Gastroesophageal sphincter (tissue), 4 donors: ENCODE data around the gene SRSF10. TPM values are rescaled to one million over a fixed set of nuclear protein-coding genes. Genes with fewer than 3 reads are reported as not detected.

Experiments used
- ATAC-seq: fragments of 150-250 bp; one replicate; pipeline ENCODE4 v1.9.1; 2016; ENCODE audit warnings: mild to moderate bottlenecking, moderate library complexity
- H3K27ac ChIP-seq, 4 donors: fragments of 200-600 bp; sonication (generic) in 3 of 4; 1 replicate in 3 of 4; 2 replicates in 1 of 4; pipeline ENCODE4 v1.5.1; 2016 to 2019
- H3K27me3 ChIP-seq: fragments of 200-600 bp; sonication (generic); one replicate; pipeline ENCODE4 v1.5.1; 2019
- H3K36me3 ChIP-seq, 2 donors: fragments of 200-600 bp; sonication (generic); one replicate each; pipeline ENCODE4 v1.5.1; 2019; ENCODE audit warnings: control low read depth in 1 of 2
- H3K4me1 ChIP-seq, 3 donors: fragments of 200-600 bp; sonication (generic); 1 replicate in 2 of 3; 2 replicates in 1 of 3; pipeline ENCODE4 v1.5.1; 2016 to 2019; ENCODE audit warnings: control low read depth in 2 of 3
- H3K4me3 ChIP-seq, 2 donors: fragments of 200-600 bp; sonication (generic); one replicate each; pipeline ENCODE4 v1.5.1; 2019; ENCODE audit warnings: mild to moderate bottlenecking in 1 of 2, moderate library complexity in 1 of 2
- H3K9me3 ChIP-seq, 3 donors: fragments of 200-600 bp; sonication (generic); one replicate each; pipeline ENCODE4 v1.5.1; 2017 to 2019; ENCODE audit warnings: control low read depth in 2 of 3
- EP300 ChIP-seq: sonication (generic); formaldehyde crosslinking; IDR thresholded peaks from one replicate; pipeline ENCODE4 v1.6.1; 2017; ENCODE audit warnings: antibody characterized with exemption, mild to moderate bottlenecking
- POLR2A ChIP-seq, 2 donors: fragments of 450-650 bp; IDR thresholded peaks; one replicate each; pipeline ENCODE4 v1.6.1; 2017; ENCODE audit warnings: antibody characterized with exemption in 2 of 2, mild to moderate bottlenecking in 2 of 2, moderate library complexity in 1 of 2
- POLR2AphosphoS5 ChIP-seq: sonication (generic); formaldehyde crosslinking; IDR thresholded peaks from one replicate; pipeline ENCODE4 v1.6.1; 2017; ENCODE audit warnings: antibody characterized with exemption
- WGBS, 2 donors: methylation state at CpG; one replicate each; pipeline ENCODE4 v1.1.5; 2018; ENCODE audit warnings: low coverage in 1 of 2; 5-methylcytosine and 5-hydroxymethylcytosine counted together
- total RNA-seq, 4 donors: library from RNA; depleted of rRNA; stranded (reverse); fragments of >200 nt; gene quantifications; one replicate each; pipeline ENCODE4 v1.1.0, GENCODE V29; 2016
- TF ChIP-seq, protein P1 (sequence below), 4 experiments: fragments of 200-600 bp in 2 of 4; fragments of 450-650 bp in 2 of 4; sonication (generic) in 1 of 4; IDR thresholded peaks; one replicate each; pipeline ENCODE4 v1.5.1; 2017 to 2019; ENCODE audit warnings: antibody characterized with exemption in 4 of 4, mild to moderate bottlenecking in 2 of 4, moderate library complexity in 2 of 4

Gene SRSF10
- 100 to 1,000 TPM in 1 of 4 donors, 10 to 100 TPM in 3; 51.5 to 117 (median 76.2) TPM for total RNA-seq

DNA sequence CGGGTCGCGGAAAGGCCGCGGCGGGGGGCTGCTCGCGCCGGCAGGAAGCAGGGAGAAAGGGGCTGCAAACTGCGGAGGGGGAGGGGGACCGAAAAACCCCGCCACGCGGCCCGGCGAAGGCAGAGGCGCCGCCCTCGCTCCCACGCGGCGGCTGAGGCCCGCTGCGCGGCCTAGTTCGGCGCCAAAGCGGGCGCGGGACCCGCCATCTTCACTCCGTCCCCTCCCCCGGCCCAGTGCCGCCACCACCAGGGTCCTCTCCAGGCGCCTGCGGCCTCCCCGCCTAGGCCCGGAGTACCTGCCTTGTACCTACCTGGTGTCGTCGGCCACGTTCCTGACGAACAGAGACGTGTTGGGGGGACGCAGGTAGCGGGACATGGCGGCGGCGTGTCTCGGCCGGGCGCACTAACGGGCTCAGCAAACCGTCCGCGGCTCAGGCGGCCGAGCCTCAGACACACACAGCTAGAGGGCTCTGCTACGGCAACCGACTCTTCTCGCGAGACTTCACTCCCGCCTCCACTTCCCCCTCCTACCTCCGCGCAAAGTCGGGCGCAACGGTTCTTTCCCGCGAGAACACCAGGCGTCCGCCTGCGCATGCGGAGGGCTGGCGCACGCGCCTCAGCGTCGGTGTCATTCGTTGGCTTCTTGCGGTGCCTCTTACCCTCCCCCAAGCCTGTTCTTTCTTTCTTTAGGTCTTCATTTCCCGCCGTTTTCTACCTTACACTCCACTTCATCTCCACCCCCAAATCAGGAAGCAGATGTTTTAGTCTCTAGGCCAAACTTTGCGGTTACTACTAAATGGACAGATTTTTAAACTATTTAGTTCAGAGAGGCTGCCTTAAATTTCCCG lies at the start of gene SRSF10:
Gene SRSF10, minus strand, starts transcription at position 447 of the 847 bp plus-strand sequence. Its CDS starts 72 bp downstream, at position 375.
- H3K9me3 ChIP-seq, result no peaks in the 10 kb centered on the region
- TF ChIP-seq POLR2A (IDR thresholded peaks at IDR 0.05) (peak; percentile 98), POLR2AphosphoS5 (peak; percentile 99), EP300 (no peak)
- TF ChIP-seq, protein P1, sequence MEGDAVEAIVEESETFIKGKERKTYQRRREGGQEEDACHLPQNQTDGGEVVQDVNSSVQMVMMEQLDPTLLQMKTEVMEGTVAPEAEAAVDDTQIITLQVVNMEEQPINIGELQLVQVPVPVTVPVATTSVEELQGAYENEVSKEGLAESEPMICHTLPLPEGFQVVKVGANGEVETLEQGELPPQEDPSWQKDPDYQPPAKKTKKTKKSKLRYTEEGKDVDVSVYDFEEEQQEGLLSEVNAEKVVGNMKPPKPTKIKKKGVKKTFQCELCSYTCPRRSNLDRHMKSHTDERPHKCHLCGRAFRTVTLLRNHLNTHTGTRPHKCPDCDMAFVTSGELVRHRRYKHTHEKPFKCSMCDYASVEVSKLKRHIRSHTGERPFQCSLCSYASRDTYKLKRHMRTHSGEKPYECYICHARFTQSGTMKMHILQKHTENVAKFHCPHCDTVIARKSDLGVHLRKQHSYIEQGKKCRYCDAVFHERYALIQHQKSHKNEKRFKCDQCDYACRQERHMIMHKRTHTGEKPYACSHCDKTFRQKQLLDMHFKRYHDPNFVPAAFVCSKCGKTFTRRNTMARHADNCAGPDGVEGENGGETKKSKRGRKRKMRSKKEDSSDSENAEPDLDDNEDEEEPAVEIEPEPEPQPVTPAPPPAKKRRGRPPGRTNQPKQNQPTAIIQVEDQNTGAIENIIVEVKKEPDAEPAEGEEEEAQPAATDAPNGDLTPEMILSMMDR (IDR thresholded peaks at IDR 0.05), result peak in 3 of 4 experiments; percentile 54 to 85 (median 60)
- H3K4me1 ChIP-seq, result peaks cover 12 to 65% (median 24%) of the 10 kb centered on the region in 3 donors
- H3K36me3 ChIP-seq, result no peaks in the 10 kb centered on the region
- 0 to 1% methylated on average over 30 to 38 of the region's 84 CpGs for WGBS, 2 donors
- peak; percentile 99 for ATAC-seq
- no peaks in the 10 kb centered on the region for H3K27me3 ChIP-seq
- H3K27ac ChIP-seq, result peak within 1 kb of the TSS; percentile 95 to 98 (median 98)
- peak within 1 kb of the TSS; percentile 93 to 96 for H3K4me3 ChIP-seq

DNA sequence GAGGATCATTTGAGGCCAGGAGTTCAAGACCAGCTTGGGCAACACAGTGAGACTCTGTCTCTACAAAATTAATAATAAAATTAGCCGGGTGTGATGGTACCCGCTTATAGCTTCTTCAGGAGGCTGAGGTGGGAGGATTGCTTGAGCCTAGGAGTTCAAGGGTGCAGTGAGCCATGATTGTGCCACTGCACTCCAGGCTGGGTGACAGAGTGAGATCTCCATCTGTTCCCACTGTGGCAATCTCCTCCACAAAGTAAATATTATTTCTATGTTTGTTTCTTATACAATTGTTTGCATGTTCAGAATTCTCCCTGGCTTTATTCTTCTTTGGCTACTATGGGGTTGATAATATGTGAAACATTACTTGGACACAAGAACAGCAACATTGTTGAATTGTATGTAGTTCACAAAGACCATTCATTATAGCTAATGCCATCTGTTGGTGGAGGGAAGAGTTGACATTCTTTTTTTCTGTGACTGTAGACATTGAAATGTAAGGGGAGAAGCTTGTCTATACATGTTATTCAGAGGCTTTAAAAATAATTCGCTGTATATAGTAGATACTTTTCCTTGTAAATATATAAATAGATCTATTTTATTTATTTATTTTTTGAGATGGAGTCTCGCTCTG lies 47.8 kb upstream of the SRSF10 start:
- peak; percentile 50 for ATAC-seq
- Histone ChIP-seq H3K27me3 (no peaks in the 10 kb centered on the region), H3K27ac (peak overlapping the region in 1 of 4 donors; percentile 17), H3K4me1 (peaks cover 0 to 10% (median 4%) of the 10 kb centered on the region in 3 donors), H3K36me3 (no peaks in the 10 kb centered on the region), H3K4me3 (no peak overlapping the region), H3K9me3 (no peaks in the 10 kb centered on the region)
- whole genome bisulfite sequencing, 2 donors, result 33 to 76% methylated on average over 1 to 4 of the region's 4 CpGs
- TF ChIP-seq POLR2AphosphoS5, result peak; percentile 13
- no peak for TF ChIP-seq EP300
- TF ChIP-seq POLR2A (IDR thresholded peaks at IDR 0.05), result no peak
- TF ChIP-seq, protein P1 (IDR thresholded peaks at IDR 0.05), result peak; percentile 46 to 72 (median 66)

DNA sequence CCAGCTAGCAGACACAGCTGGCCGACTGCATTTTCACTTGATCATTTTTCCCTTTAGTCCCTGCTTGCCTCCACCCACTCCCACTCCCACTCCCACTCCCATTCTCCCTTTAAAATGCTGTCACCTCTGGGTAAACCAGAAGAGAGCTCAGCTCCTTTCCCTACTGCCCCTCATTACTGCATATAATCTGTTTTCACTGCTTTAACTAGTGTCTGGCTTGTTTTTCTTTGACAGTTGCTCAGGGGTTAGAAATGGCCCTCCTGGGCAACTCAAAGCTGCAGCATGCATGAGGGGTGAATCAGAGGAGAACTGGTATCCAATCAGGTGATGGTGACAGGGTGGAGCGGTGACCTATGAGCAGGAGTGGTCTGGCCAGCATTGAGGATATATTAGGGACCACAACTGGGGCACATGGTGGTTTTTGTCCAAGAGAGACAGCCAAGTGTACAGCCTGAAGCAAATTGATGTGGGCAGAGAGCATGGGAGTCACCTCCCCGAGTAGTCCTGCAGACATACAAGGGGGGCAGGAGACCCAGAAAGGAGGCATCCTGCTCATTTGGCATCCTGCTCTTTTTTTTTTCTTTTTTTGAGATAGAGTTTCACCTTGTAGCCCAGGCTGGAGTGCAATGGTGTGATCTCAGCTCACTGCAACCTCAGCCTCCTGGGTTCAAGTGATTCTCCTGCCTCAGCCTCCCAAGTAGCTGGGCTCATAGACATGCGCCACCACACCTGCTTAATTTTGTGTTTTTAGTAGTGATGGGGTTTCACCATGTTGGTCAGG lies 42.6 kb upstream of the SRSF10 start:
- ATAC-seq, result no peak
- 51 to 71% methylated on average over 3 of the region's 4 CpGs for WGBS, 2 donors
- peak; percentile 65 for TF ChIP-seq POLR2AphosphoS5
- no peak for TF ChIP-seq POLR2A (IDR thresholded peaks at IDR 0.05)
- TF ChIP-seq, protein P1 (IDR thresholded peaks at IDR 0.05), result no peak
- Histone ChIP-seq H3K4me3 (no peak overlapping the region), H3K27me3 (no peaks in the 10 kb centered on the region), H3K4me1 (peaks cover 3 to 56% (median 26%) of the 10 kb centered on the region in 3 donors), H3K9me3 (no peaks in the 10 kb centered on the region), H3K27ac (peak overlapping the region; percentile 30 to 92 (median 81)), H3K36me3 (no peaks in the 10 kb centered on the region)

DNA sequence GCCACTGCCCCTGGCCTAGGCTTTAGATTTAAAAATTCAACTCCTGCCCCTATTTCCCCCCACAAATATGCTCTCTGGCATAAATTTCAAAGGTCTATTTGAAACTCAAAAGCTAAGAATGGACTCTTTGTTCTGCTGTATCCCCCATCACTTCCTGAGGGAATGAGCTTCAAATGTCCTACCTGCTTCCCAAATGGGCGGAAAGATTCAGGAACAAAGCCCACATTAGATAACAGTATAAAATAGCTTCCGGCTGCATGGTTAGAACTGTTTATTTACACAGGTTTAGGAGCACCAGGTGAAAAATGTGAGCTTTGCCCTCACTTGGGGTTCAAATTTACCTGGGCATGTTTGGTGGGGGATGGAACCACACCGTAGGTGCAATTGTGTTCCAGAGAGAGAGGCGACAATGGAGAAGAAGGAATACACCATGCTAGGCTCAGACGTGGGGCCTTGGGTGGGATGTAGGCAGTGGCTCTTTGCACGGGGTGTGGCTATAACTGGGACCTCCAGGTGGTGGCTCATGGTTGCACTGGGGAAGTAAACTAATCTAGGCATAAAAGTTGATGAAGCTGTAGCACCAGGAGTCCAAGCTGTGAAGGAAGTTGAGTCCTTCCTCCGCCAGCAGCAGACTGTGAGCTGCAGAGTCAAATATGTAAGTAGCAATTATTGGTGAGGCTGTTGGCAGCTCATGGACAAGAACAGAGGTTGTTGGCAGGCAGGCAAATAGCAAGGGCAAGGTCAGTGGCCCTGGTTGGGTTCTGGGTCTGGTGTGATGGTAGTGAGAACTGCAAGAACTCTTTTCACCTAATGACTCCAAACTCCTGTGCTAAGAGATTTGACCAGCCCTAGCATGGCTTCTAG lies 41.5 kb upstream of the SRSF10 start:
- no peak overlapping the region for H3K4me3 ChIP-seq
- TF ChIP-seq, protein P1 (IDR thresholded peaks at IDR 0.05), result no peak
- TF ChIP-seq EP300 (no peak), POLR2A (IDR thresholded peaks at IDR 0.05) (no peak), POLR2AphosphoS5 (no peak)
- 80 to 89% methylated on average over 2 to 7 of the region's 7 CpGs for WGBS, 2 donors
- ATAC-seq, result no peak
- H3K27me3 ChIP-seq, result no peaks in the 10 kb centered on the region
- peaks cover 3 to 64% (median 26%) of the 10 kb centered on the region in 3 donors for H3K4me1 ChIP-seq
- H3K9me3 ChIP-seq, result no peaks in the 10 kb centered on the region
- H3K27ac ChIP-seq, result peak overlapping the region in 3 of 4 donors; percentile 77 to 92 (median 85)
- no peaks in the 10 kb centered on the region for H3K36me3 ChIP-seq
